Activated CD4-positive, alpha-beta T cell treated with anti-CD3 and anti-CD28 coated beads for 24 hours (primary cell): ENCODE data around the gene GAP43.
"Not testable (repeated sequence)": the region's sequence is repeated elsewhere in the genome, so short reads cannot be mapped to it uniquely, and the experiment has no call there.

ENCODE experiments used
- DNase-seq, 2 donors: peaks; one replicate each; pipeline ENCODE4 v3.0.0-alpha.2; 2020; ENCODE audit warnings: low read depth in 2 of 2

Gene GAP43

GRCh38 chr3:115697263-115698053, 74.1 kb downstream of the GAP43 start:
- DNase-seq: no peak

DNA sequence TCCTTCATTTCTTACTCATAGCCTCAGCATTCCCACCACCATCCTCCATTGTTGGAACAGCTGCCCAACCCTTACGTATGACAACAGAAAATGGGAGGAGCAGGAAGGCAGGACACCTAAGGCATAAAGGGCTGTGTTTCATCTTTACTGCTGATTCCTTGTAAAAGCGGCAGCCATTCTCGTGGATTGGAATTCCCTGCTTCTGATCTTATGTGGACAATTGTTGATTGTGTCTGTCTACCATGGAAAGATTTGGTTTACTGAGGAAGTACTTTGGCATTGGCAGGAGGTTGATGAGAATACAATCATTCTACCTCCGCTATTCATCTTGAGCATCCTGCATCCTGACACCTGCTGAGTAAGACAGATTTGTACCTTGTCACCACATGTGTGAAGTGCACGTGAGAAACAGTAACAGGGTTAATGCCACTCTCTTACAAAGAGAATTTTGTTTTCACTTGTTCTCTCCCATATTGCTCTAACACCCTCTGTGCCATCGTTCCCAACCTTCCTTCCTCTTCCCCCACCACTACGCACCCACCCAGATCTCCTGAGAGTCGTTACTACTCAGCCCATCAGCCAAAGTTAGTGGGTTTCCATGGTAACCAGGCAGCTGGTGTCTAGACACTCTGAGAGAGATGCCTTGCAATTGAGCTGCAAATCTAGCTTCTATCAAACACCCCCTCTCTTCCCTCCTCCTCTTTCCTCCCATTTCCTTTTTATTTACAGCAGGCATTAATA, 75.7 kb downstream of the GAP43 start:
- DNase-seq: no peak

DNA sequence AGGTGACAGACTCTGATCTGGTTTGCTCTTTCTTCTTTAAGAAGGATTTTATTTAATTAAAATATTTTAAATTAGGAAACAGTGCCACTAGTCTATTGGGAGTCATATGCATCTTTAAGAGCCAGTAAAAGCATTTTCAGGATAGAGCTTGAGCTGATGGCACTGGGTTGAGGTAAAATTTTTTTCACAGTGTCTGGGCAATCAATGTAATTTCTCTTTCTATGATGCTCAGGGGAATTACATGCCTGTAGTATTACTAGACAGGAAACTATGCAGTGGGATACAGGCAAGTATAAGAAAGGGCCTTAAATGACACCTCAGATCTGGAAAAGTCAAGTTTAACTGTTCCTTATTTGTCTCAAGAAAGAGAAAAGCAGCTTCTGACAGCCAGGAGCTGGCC, 76.4 kb downstream of the GAP43 start:
- DNase-seq: no peak

- no peak for DNase-seq
Measured at GRCh38 chr3:115702598-115702997, 79.3 kb downstream of the GAP43 start.

- DNase-seq: no peak
Measured at GRCh38 chr3:115704661-115705338, 81.5 kb downstream of the GAP43 start.

- DNase-seq: no peak
Measured at GRCh38 chr3:115706311-115706829, 83.1 kb downstream of the GAP43 start.

DNA sequence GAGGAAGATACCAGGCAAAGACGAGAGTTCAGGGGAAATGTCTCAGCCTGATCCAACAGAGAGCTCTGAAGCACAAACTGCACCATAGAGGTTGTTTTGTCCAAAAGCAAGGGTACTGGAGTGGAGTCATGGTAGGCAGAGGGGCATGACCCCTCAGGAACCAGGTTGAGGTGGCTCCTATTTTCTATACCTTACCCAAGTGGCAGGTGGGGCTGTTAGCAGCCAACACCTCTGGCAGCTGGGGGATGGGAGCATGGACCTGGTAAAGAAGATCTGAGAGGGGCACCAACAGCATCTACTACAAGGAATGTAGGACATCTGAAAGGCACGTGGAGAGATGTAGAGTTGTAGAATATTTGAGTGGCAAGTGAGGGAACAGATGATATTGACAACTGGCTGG, 85.2 kb downstream of the GAP43 start:
- no peak for DNase-seq

GRCh38 chr3:115709093-115709492, 85.8 kb downstream of the GAP43 start:
- DNase-seq: no peak

GRCh38 chr3:115709931-115710330, 86.6 kb downstream of the GAP43 start:
- no peak for DNase-seq

- no peak for DNase-seq
Measured at GRCh38 chr3:115710799-115711198, 87.5 kb downstream of the GAP43 start.

GRCh38 chr3:115712871-115713270, 89.6 kb downstream of the GAP43 start:
- no peak for DNase-seq

- no peak for DNase-seq
Measured at GRCh38 chr3:115713284-115713683, 90.0 kb downstream of the GAP43 start.

- no peak for DNase-seq
Measured at GRCh38 chr3:115715241-115715745, 92.0 kb downstream of the GAP43 start.

- no peak for DNase-seq
Measured at GRCh38 chr3:115720983-115721382, 97.7 kb downstream of the GAP43 start.

- DNase-seq: no peak
Measured at GRCh38 chr3:115725800-115726199, 102.5 kb downstream of the GAP43 start.

DNA sequence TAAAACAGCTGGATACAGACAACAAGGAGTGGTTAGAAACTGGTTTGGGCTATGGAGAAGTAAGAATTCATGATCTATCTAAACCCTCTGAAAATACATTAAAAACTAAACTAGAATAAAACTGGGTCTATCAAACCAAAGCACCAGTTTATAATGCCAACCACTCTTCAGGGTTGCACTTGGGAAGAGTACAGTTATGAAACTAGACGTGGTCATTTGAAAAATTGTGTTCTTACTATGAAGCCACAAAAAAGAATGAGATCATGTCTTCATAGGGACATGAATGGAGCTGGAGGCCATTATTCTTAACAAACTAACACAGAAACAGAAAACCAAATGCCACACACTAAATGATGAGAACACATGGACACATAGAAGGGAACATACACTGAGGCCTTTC, 103.8 kb downstream of the GAP43 start:
- DNase-seq: no peak

DNA sequence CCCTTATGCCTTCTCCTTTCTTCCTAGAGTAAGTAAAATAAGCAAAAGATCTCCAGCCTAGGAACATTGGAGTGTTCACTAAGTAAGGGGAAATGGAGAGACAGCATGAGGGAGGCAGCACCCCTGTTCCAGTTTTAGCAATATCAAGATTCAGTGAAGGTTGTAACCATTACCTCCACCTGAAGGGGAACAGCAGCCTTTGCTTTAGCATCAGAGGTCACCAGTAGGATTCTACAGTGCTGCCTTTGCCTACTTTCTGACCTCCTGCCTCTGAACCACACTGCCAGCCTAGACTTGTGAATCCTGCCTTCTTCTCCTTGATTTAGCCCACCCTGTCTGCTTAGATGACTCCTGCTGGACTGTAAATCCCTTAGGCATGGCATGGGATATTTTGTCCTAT, 104.7 kb downstream of the GAP43 start:
- DNase-seq: no peak

- DNase-seq: not testable (repeated sequence)
Measured at GRCh38 chr3:115736341-115736740, 113.0 kb downstream of the GAP43 start.

DNA sequence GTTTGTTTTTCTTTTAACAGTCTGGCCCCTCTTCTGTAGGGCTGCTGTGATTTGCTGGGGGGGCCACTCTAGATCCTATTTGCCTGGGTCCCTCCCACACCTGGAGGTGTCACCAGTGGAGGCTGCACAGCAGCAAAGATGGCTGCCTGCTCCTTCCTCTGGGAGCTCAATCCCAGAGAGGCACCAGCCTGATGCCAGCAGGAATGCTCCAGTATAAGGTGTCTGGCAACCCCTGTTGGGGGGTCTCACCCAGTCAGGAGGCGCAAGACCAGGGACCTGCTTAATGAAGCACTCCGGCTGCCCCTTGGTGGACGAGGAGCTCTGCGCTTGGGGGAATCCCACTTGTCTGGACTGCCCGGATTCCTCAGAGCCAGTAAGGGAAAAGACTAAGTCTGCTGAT, 118.3 kb downstream of the GAP43 start:
- DNase-seq: no peak

GRCh38 chr3:115744516-115744915, 121.2 kb downstream of the GAP43 start:
- DNase-seq: not testable (repeated sequence)

DNA sequence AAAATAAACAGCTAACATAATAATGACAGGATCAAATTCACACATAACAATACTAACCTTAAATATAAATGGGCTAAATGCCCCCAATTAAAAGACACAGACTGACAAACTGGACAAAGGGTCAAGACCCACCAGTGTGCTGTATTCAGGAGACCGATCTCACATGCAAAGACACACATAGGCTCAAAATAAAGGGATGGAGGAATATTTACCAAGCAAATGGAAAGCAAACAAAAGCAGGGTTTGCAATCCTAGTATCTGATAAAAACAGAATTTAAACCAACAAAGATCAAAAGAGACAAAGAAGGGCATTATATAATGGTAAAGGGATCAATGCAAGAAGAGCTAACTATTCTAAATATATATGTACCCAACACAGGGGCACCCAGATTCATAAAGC, 129.7 kb downstream of the GAP43 start:
- DNase-seq: not testable (repeated sequence)

DNA sequence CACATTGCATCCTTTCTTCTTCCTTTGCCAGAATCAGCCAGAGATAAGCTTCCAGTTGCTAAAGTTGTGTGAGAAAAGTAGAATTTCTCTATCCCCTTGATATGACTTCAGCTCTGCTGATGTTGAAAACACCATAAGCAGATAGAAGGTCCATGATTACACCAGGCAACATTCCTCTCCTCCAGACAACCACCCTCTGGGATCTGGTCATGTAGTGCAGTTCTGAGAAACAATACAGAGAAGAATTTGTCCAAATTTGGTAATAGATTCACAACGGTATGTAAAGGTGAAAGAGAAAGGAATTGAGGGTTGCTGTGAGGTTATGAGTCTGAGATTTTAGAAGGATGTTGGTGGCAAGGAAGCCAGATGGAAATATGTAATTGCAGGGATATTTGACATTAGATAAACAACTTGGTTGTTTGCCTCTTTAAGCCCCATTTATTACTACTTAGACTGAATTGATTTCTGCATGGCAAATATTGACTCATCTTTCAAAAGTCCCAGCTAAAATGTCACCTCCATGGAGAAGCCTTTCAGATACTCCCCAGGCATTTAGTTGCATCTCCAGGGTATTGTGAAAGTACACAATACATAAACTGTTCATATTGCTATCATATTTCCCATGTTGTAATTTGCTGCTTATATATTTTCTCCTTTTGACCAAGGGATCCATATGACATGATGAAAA, 134.9 kb downstream of the GAP43 start:
- DNase-seq: no peak
